Measurements from ENCODE around the gene DAP. TPM values are rescaled to one million over a fixed set of nuclear protein-coding genes. Genes with fewer than 3 reads are reported as not detected.

Gene DAP
- total RNA-seq, 1 donor from 2014 or later: 79.8 TPM

- no peak for TF ChIP-seq CTCF (IDR thresholded peaks at IDR 0.05; ENCODE audit: unreplicated experiment)
- Mint-ChIP-seq H3K4me3 (no peak overlapping the region), H3K36me3 (peaks cover 28% of the 10 kb centered on the region), H3K27ac (no peak overlapping the region), H3K9me3 (peaks cover 4% of the 10 kb centered on the region), H3K4me1 (peaks cover 2% of the 10 kb centered on the region), H3K27me3 (ENCODE audit: low read depth) (no peaks in the 10 kb centered on the region)
- DNase-seq (ENCODE audit: low spot score in 2 of 2, unreplicated experiment in 2 of 2): no peak
Measured at GRCh38 chr5:10710513-10711128, 50.4 kb downstream of the DAP start.

- no peak for DNase-seq (ENCODE audit: low spot score in 2 of 2, unreplicated experiment in 2 of 2)
- Mint-ChIP-seq H3K36me3 (peaks cover 26% of the 10 kb centered on the region), H3K27ac (no peak overlapping the region), H3K4me3 (no peak overlapping the region), H3K4me1 (peaks cover 6% of the 10 kb centered on the region), H3K27me3 (ENCODE audit: low read depth) (no peaks in the 10 kb centered on the region), H3K9me3 (peaks cover 4% of the 10 kb centered on the region)
- no peak for TF ChIP-seq CTCF (IDR thresholded peaks at IDR 0.05; ENCODE audit: unreplicated experiment)
Measured at GRCh38 chr5:10709933-10710332, 51.1 kb downstream of the DAP start.

GRCh38 chr5:10709409-10709808 lies 51.6 kb downstream of the DAP start:
- peaks cover 4% of the 10 kb centered on the region for H3K9me3 Mint-ChIP-seq
- no peak for TF ChIP-seq CTCF (IDR thresholded peaks at IDR 0.05; ENCODE audit: unreplicated experiment)
- no peak overlapping the region for H3K4me3 Mint-ChIP-seq
- no peak overlapping the region for H3K27ac Mint-ChIP-seq
- H3K4me1 Mint-ChIP-seq: peaks cover 6% of the 10 kb centered on the region
- no peak for DNase-seq (ENCODE audit: low spot score in 2 of 2, unreplicated experiment in 2 of 2)
- H3K36me3 Mint-ChIP-seq: peaks cover 23% of the 10 kb centered on the region
- H3K27me3 Mint-ChIP-seq (ENCODE audit: low read depth): no peaks in the 10 kb centered on the region

- Mint-ChIP-seq H3K27me3 (ENCODE audit: low read depth) (no peaks in the 10 kb centered on the region), H3K4me1 (peaks cover 8% of the 10 kb centered on the region), H3K9me3 (peaks cover 4% of the 10 kb centered on the region), H3K4me3 (no peak overlapping the region), H3K36me3 (peaks cover 17% of the 10 kb centered on the region), H3K27ac (no peak overlapping the region)
- no peak for TF ChIP-seq CTCF (IDR thresholded peaks at IDR 0.05; ENCODE audit: unreplicated experiment)
- no peak for DNase-seq (ENCODE audit: low spot score in 2 of 2, unreplicated experiment in 2 of 2)
Measured at GRCh38 chr5:10708189-10708944, 52.7 kb downstream of the DAP start.

GRCh38 chr5:10707198-10708142 lies 53.6 kb downstream of the DAP start:
- no peaks in the 10 kb centered on the region for H3K9me3 Mint-ChIP-seq
- no peak for DNase-seq (ENCODE audit: low spot score in 2 of 2, unreplicated experiment in 2 of 2)
- no peak overlapping the region for H3K4me3 Mint-ChIP-seq
- no peaks in the 10 kb centered on the region for H3K27me3 Mint-ChIP-seq (ENCODE audit: low read depth)
- H3K27ac Mint-ChIP-seq: no peak overlapping the region
- H3K36me3 Mint-ChIP-seq: peaks cover 9% of the 10 kb centered on the region
- H3K4me1 Mint-ChIP-seq: peaks cover 10% of the 10 kb centered on the region
- no peak for TF ChIP-seq CTCF (IDR thresholded peaks at IDR 0.05; ENCODE audit: unreplicated experiment)
